Upper lobe of right lung (tissue), 1 donor: ENCODE results near the gene RUBCN. TPM values are rescaled to one million over a fixed set of nuclear protein-coding genes. Genes with fewer than 3 reads are reported as not detected.
"Not testable (repeated sequence)": the region's sequence is repeated elsewhere in the genome, so short reads cannot be mapped to it uniquely, and the experiment has no call there.

Experiments used
- ATAC-seq: fragments of 200-7000 bp; cut with Tn5 transposase; one replicate; pipeline ENCODE4 v1.9.1; 2020; ENCODE audit warnings: mild to moderate bottlenecking, moderate library complexity
- DNase-seq: peaks from one replicate; pipeline ENCODE4 v3.0.0-alpha.2; 2020
- H3K27ac ChIP-seq: fragments of 200-600 bp; one replicate; pipeline ENCODE4 v1.8.0; 2022
- H3K27me3 ChIP-seq: fragments of 200-600 bp; one replicate; pipeline ENCODE4 v1.8.0; 2022; ENCODE audit warnings: mild to moderate bottlenecking
- H3K36me3 ChIP-seq: fragments of 200-600 bp; one replicate; pipeline ENCODE4 v1.8.0; 2022
- H3K4me1 ChIP-seq: fragments of 200-600 bp; one replicate; pipeline ENCODE4 v1.8.0; 2022
- H3K4me3 ChIP-seq: fragments of 200-600 bp; one replicate; pipeline ENCODE4 v1.8.0; 2022; ENCODE audit warnings: mild to moderate bottlenecking
- H3K9me3 ChIP-seq: fragments of 200-600 bp; one replicate; pipeline ENCODE4 v1.8.0; 2022
- CTCF ChIP-seq: fragments of 200-600 bp; IDR thresholded peaks from one replicate; pipeline ENCODE4 v1.8.0; 2022; ENCODE audit warnings: antibody characterized with exemption
- intact Hi-C: fragments of 100-400 bp; cut with DNase I; formaldehyde crosslinking; loops from one replicate; pipeline ENCODE4 v1.11.0; 2022
- total RNA-seq: library from RNA; stranded (reverse); fragmentation: NEBNext Ultra II Directional; extraction: Animal tissue kit (Norgen Biotek cat#: 25700); gene quantifications from one replicate; pipeline ENCODE4 v1.2.1, GENCODE V29; 2021
- donor health status: DM: no; HTN: yes; CAD: no; lungs with severe emphysema.

The RUBCN gene
- total RNA-seq, 1 donor from 2014 or later = 35.2 TPM

DNA sequence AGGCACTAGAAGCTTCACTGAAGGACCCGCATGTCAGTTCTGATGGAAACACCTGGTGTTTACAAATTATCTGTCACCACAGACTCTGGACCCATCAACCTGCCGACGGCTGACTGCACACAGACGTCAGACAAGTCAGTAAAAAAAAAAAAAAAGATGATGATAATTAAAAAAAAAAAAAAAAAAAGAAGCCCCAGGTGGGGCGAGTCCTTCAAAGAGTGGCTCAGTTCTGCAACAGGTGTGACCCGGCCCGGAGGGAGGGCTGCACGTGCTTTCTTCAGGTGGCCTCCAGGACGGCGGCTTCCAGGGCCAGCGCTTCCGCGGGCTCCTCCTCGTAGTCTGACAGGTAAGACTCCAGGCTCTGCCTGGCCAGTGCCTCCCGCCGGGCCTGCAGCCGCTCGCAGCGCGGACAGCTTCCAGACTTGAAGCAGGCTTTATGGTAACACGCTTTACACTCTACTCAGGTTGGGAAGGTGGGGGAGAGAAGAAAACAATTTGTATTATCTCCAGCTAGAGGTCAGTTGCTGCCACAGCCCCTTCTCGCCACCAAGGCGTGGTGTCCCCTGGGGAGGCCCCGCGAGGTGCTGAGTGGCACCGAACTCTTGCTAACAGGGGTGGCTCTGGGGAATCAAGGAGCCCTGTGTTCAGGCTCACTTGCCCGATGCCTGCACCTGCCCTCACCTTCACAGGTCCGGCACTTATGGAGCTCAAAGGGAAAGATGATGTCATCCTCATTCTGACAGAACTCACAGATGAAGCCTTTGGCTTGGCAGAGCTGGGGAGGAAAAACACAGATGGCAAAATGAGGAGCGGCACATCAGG is 61.8 kb downstream of the RUBCN start:
- intact Hi-C loops = no loop called here
- H3K4me1 ChIP-seq = no peaks in the 10 kb centered on the region
- no peak overlapping the region for H3K27ac ChIP-seq
- no peak overlapping the region for H3K4me3 ChIP-seq
- H3K27me3 ChIP-seq = no peaks in the 10 kb centered on the region
- ATAC-seq = no peak
- no peak for TF ChIP-seq CTCF
- no peak for DNase-seq
- peaks cover 57% of the 10 kb centered on the region for H3K36me3 ChIP-seq
- H3K9me3 ChIP-seq = no peaks in the 10 kb centered on the region

DNA sequence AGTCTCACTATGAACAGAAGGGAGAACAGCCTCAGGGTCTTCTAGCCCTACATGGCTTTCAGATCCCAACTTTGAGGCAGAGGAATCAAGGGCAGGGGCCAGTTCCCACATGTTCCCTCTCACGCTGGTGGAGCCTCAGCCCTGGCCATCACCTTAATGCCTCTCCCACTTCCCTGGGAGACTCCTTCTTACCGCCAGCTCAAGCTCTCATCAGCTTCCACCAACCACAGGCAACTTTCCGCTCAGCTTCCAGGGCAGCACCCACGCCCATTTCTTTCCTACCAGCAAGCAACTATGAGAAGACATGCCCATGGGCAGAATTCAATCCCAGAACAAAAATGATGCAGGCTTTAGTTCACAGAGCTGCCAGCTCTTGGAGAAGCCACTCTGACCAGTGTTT is 63.5 kb downstream of the RUBCN start:
- Histone ChIP-seq H3K4me3 (no peak overlapping the region), H3K36me3 (peaks cover 57% of the 10 kb centered on the region), H3K27ac (no peak overlapping the region), H3K4me1 (no peaks in the 10 kb centered on the region), H3K27me3 (no peaks in the 10 kb centered on the region), H3K9me3 (no peaks in the 10 kb centered on the region)
- intact Hi-C loops = no loop called here
- no peak for TF ChIP-seq CTCF
- DNase-seq (no peak), ATAC-seq (no peak)

DNA sequence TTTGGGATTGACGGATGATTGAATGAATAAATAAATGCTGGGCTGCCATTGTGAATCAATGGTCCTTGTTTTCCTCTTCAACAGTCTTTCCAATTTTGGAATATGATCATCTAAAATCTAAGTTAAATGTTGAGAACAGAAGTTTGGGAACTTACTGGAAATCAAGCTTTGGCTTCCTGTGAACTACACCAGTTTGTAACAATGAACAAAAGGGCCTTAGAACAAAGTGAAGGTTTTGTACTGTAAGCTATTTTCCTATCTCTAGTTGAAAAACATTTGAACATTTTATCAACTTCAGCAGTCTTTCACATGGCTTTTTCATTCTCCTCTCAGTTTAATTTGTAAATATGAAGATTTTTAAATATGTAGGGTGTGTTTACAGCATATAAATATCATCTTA is 66.3 kb downstream of the RUBCN start:
- ATAC-seq = no peak

GRCh38 chr3:197667968-197668367 is 68.7 kb downstream of the RUBCN start:
- Histone ChIP-seq H3K27ac (no peak overlapping the region), H3K36me3 (peaks cover 20% of the 10 kb centered on the region), H3K4me3 (no peak overlapping the region), H3K4me1 (no peaks in the 10 kb centered on the region), H3K9me3 (no peaks in the 10 kb centered on the region), H3K27me3 (no peaks in the 10 kb centered on the region)
- ATAC-seq (no peak), DNase-seq (no peak)
- intact Hi-C loops = no loop called here
- TF ChIP-seq CTCF = no peak

More for the DNA sequence above, 66.3 kb downstream of the RUBCN start:
- peaks cover 43% of the 10 kb centered on the region for H3K36me3 ChIP-seq
- H3K9me3 ChIP-seq = no peaks in the 10 kb centered on the region
- no peak for DNase-seq
- intact Hi-C loops = no loop called here
- TF ChIP-seq CTCF = no peak
- H3K27ac ChIP-seq = no peak overlapping the region
- no peak overlapping the region for H3K4me3 ChIP-seq
- H3K27me3 ChIP-seq = no peaks in the 10 kb centered on the region
- H3K4me1 ChIP-seq = no peaks in the 10 kb centered on the region

DNA sequence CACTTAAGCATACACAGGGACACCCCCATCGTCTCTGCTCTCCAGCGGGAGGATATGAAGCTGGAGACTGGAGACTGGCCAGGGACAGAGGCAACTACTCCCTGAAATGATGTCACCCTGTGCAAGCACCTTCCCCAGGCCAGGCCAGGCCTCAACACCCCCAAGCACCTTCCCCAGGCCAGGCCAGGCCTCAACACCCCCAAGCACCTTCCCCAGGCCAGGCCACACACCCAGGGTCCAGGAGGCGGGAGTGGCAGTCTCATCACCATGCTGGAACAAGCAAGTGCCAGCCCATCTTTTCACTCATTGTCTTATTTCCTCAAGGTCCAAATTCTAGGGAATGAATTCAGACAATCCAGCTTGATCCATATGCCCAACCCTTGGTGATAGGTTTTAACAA is 69.4 kb downstream of the RUBCN start:
- DNase-seq, H3K27ac ChIP-seq, ATAC-seq, H3K27me3 ChIP-seq, H3K9me3 ChIP-seq, H3K4me3 ChIP-seq, H3K4me1 ChIP-seq, intact Hi-C loops: not testable (repeated sequence)
- H3K36me3 ChIP-seq = peaks cover 16% of the 10 kb centered on the region

DNA sequence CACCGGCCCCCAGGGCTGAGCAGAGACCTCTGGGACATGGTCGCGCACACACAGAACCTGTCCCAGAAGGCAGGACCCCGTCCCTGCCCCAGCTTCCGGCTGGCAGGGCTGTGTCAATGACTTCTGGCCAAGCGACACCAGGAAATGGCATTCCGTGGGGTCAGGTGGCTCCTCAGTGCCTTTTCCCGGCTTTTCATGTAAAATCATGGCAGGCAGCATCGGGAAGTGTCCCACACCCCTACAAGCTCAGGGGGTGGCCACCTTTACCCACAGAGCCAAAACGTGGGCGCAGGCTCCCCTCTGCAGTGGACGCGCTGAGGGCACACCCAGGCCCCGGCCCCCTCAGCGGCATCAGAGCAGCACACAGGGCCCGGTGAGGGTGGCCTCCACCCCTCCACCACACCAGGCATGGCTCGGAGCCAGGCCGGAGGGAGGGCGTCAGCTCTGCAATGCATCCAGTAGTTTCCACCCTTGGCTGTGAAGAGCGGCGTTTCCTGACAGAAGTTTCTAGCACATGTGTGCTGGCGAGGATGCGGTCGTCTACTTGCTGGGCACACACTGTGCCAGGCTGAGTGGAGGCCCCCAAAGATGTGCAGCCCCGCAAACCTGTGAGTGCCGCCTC is 70.4 kb downstream of the RUBCN start:
- intact Hi-C loops, H3K4me1 ChIP-seq, H3K9me3 ChIP-seq, H3K4me3 ChIP-seq, DNase-seq, H3K27me3 ChIP-seq, H3K27ac ChIP-seq, H3K36me3 ChIP-seq: not testable (repeated sequence)
- peak; percentile 4 for ATAC-seq

DNA sequence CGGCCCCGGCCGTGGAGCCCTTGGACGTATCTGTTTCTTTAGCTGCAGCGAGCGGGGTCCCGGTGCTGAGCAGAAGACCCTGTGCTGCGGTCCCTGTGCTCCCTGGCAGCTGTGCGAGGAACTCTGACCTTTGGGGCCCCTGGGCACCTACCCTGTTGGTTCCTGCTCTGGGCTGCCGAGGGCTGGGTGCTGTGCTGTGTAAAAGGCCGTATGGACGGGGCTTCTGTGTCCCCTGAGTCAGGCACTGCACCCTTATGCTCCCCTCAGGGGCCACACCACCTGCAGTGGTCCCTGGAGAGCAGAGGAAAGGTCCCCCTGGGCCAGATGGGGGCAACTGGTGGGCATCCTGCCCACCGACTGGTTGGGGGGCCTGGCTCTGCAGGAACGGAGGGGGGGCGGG is 71.2 kb downstream of the RUBCN start:
- DNase-seq, intact Hi-C loops, H3K36me3 ChIP-seq, H3K4me1 ChIP-seq, H3K27me3 ChIP-seq, H3K4me3 ChIP-seq, H3K9me3 ChIP-seq, H3K27ac ChIP-seq: not testable (repeated sequence)
- peak; percentile 1 for ATAC-seq

GRCh38 chr3:197665142-197665491 is 71.6 kb downstream of the RUBCN start:
- intact Hi-C loops, DNase-seq, H3K27ac ChIP-seq, H3K4me1 ChIP-seq, H3K9me3 ChIP-seq, H3K27me3 ChIP-seq, H3K36me3 ChIP-seq: not testable (repeated sequence)
- peak overlapping the region; percentile 29 for H3K4me3 ChIP-seq
- peak; percentile 93 for ATAC-seq

GRCh38 chr3:197664414-197665141 is 72.1 kb downstream of the RUBCN start:
- H3K4me1 ChIP-seq, DNase-seq, H3K27ac ChIP-seq, H3K9me3 ChIP-seq, H3K36me3 ChIP-seq, H3K27me3 ChIP-seq, intact Hi-C loops: not testable (repeated sequence)
- H3K4me3 ChIP-seq = peak overlapping the region; percentile 29
- ATAC-seq = peak; percentile 58
